ENCODE measurements around the gene VPS35.
A peak's percentile ranks its signal among the peaks of the same experiment; 100 is the strongest.
"Not testable (repeated sequence)": the region's sequence is repeated elsewhere in the genome, so short reads cannot be mapped to it uniquely, and the experiment has no call there.

Gene VPS35

GRCh38 chr16:46658925-46659324 is 30.1 kb downstream of the VPS35 start:
- peak; percentile 7 for DNase-seq (ENCODE audit: low spot score)

- DNase-seq (ENCODE audit: low spot score): no peak
These were observed 37.7 kb downstream of the VPS35 start for GRCh38 chr16:46651305-46651704.

GRCh38 chr16:46650254-46650623 is 38.7 kb downstream of the VPS35 start:
- no peak for DNase-seq (ENCODE audit: low spot score)

- no peak for DNase-seq (ENCODE audit: low spot score)
These were observed 39.3 kb downstream of the VPS35 start for GRCh38 chr16:46649588-46650253.

GRCh38 chr16:46648656-46649055 is 40.3 kb downstream of the VPS35 start:
- no peak for DNase-seq (ENCODE audit: low spot score)

GRCh38 chr16:46638947-46639925 is 49.7 kb downstream of the VPS35 start:
- DNase-seq (ENCODE audit: low spot score): no peak

- no peak for DNase-seq (ENCODE audit: low spot score)
These were observed 55.9 kb downstream of the VPS35 start for GRCh38 chr16:46632778-46633733.

GRCh38 chr16:46629331-46630219 is 59.4 kb downstream of the VPS35 start:
- DNase-seq (ENCODE audit: low spot score): no peak

- no peak for DNase-seq (ENCODE audit: low spot score)
These were observed 61.2 kb downstream of the VPS35 start for GRCh38 chr16:46627746-46628145.

GRCh38 chr16:46626681-46627080 is 62.3 kb downstream of the VPS35 start:
- not testable (repeated sequence) for DNase-seq (ENCODE audit: low spot score)

GRCh38 chr16:46624862-46625261 is 64.1 kb downstream of the VPS35 start:
- not testable (repeated sequence) for DNase-seq (ENCODE audit: low spot score)

GRCh38 chr16:46623707-46624106 is 65.3 kb downstream of the VPS35 start:
- DNase-seq (ENCODE audit: low spot score): not testable (repeated sequence)

GRCh38 chr16:46623246-46623645 is 65.7 kb downstream of the VPS35 start:
- not testable (repeated sequence) for DNase-seq (ENCODE audit: low spot score)

- no peak for DNase-seq (ENCODE audit: low spot score)
These were observed 66.9 kb downstream of the VPS35 start for GRCh38 chr16:46621934-46622676.

GRCh38 chr16:46621006-46621933 is 67.7 kb downstream of the VPS35 start, which contains the start of gene SHCBP1:
Gene SHCBP1, minus strand, starts transcription at chr16:46621379. Its CDS starts 20 bp downstream, at chr16:46621359.
- peak; percentile 52 for DNase-seq (ENCODE audit: low spot score)

- no peak for DNase-seq (ENCODE audit: low spot score)
These were observed 68.5 kb downstream of the VPS35 start for GRCh38 chr16:46620266-46621005.

- DNase-seq (ENCODE audit: low spot score): no peak
These were observed 70.5 kb downstream of the VPS35 start for GRCh38 chr16:46618516-46618915.

- no peak for DNase-seq (ENCODE audit: low spot score)
These were observed 75.0 kb downstream of the VPS35 start for GRCh38 chr16:46614006-46614405.
